Panc1 (cell line): ENCODE data around the gene CLHC1.

Experiments used
- CTCF ChIP-seq: fragments of 450-650 bp; IDR thresholded peaks from 2 replicates; pipeline ENCODE4 v1.5.1; 2017; ENCODE audit warnings: mild to moderate bottlenecking
- REST ChIP-seq, 2 experiments: IDR thresholded peaks; 2 replicates each; pipeline ENCODE4 v1.6.1; 2011 to 2012; ENCODE audit warnings: low read depth in 2 of 2, control low read depth in 1 of 2, low read length in 1 of 2, mild to moderate bottlenecking in 1 of 2, moderate library complexity in 1 of 2; ENCODE audit not compliant: insufficient read depth in 1 of 2
- SIN3A ChIP-seq: IDR thresholded peaks from 2 replicates; pipeline ENCODE4 v1.6.1; 2012; ENCODE audit warnings: low read depth, mild to moderate bottlenecking, low read length, moderate library complexity, borderline replicate concordance; ENCODE audit not compliant: insufficient read depth

- TF ChIP-seq CTCF (no peak), REST (IDR thresholded peaks at IDR 0.05; ENCODE audit: insufficient read depth in 1 of 2, low read depth in 2 of 2, low read length in 1 of 2) (no peak), SIN3A (no peak)
These were observed 62.2 kb downstream of the CLHC1 start for GRCh38 chr2:55169915-55170314.
